ENCODE results near the gene TSEN54. TPM values are rescaled to one million over a fixed set of nuclear protein-coding genes. Genes with fewer than 3 reads are reported as not detected.
A peak's percentile ranks its signal among the peaks of the same experiment; 100 is the strongest.

Gene TSEN54
- total RNA-seq, 2 experiments from 2014 or later: 57.4 to 69.8 TPM

GRCh38 chr17:75468779-75469373 is 47.5 kb upstream of the TSEN54 start:
- H3K9me3 ChIP-seq (ENCODE audit: low read length): no peaks in the 10 kb centered on the region
- no peaks in the 10 kb centered on the region for H3K79me2 ChIP-seq (ENCODE audit: insufficient read depth, low read depth, low read length)
- peaks cover 24% of the 10 kb centered on the region for H3K36me3 ChIP-seq (ENCODE audit: insufficient read depth, low read length)
- H3K4me3 ChIP-seq (ENCODE audit: low read depth, low read length, poor library complexity, severe bottlenecking): no peak overlapping the region
- ChIA-PET POLR2A (interaction anchor here (0.7 to 1.4 kb wide), 2 partner anchors 15 to 19 kb away, joined by 3 to 6 read pairs; no protein-coding TSS in a partner anchor), CTCF (ENCODE audit: unreplicated experiment) (no interaction called here)
- H3K4me2 ChIP-seq (ENCODE audit: low read length): no peak overlapping the region
- H3K27ac ChIP-seq (ENCODE audit: low read depth, low read length, poor library complexity, severe bottlenecking): no peak overlapping the region
- TF ChIP-seq, protein P1, sequence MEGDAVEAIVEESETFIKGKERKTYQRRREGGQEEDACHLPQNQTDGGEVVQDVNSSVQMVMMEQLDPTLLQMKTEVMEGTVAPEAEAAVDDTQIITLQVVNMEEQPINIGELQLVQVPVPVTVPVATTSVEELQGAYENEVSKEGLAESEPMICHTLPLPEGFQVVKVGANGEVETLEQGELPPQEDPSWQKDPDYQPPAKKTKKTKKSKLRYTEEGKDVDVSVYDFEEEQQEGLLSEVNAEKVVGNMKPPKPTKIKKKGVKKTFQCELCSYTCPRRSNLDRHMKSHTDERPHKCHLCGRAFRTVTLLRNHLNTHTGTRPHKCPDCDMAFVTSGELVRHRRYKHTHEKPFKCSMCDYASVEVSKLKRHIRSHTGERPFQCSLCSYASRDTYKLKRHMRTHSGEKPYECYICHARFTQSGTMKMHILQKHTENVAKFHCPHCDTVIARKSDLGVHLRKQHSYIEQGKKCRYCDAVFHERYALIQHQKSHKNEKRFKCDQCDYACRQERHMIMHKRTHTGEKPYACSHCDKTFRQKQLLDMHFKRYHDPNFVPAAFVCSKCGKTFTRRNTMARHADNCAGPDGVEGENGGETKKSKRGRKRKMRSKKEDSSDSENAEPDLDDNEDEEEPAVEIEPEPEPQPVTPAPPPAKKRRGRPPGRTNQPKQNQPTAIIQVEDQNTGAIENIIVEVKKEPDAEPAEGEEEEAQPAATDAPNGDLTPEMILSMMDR (conservative IDR thresholded peaks at IDR 0.05; ENCODE audit: low read length): no peak
- no peak for TF ChIP-seq EZH2phosphoT487 (IDR thresholded peaks at IDR 0.05; ENCODE audit: borderline replicate concordance, low read depth, low read length)
- intact Hi-C loops (cut with micrococcal nuclease; ENCODE audit: unreplicated experiment): no loop called here
- DNase-seq (ENCODE audit: low spot score): no peak
- no TSS peak for BruUV-seq (replicated peaks)
- no peaks in the 10 kb centered on the region for H4K20me1 ChIP-seq (ENCODE audit: insufficient read depth, low read length)
- no peaks in the 10 kb centered on the region for H3K9me2 ChIP-seq (ENCODE audit: insufficient read depth, low read length)
- H2AFZ ChIP-seq (ENCODE audit: low read length): no peak overlapping the region
- H3K4me1 ChIP-seq (ENCODE audit: insufficient read depth, low read length, poor library complexity, severe bottlenecking): peaks cover 14% of the 10 kb centered on the region

DNA sequence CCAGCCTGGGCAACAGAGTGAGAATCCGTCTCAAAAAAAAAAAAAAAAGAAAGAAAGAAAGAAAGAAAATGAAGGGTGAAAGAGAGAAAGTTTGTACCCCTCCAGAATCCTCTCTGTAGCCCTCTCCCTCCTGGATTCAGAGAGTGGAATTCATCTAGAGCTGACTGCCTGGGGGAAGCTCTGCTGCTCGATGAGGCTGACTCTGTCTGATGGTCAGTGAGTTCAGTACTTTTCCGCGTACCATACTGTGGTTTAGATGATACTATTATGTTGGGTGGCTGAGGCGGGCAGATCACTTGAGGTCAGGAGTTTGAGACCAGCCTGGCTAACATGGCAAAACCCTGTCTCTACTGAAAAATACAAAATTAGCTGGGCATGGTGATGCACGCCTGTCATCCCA is 45.1 kb upstream of the TSEN54 start:
- H4K20me1 ChIP-seq (ENCODE audit: insufficient read depth, low read length): no peaks in the 10 kb centered on the region
- TF ChIP-seq, protein P1 (conservative IDR thresholded peaks at IDR 0.05; ENCODE audit: low read length): no peak
- no peak for TF ChIP-seq EZH2phosphoT487 (IDR thresholded peaks at IDR 0.05; ENCODE audit: borderline replicate concordance, low read depth, low read length)
- H3K36me3 ChIP-seq (ENCODE audit: insufficient read depth, low read length): peaks cover 22% of the 10 kb centered on the region
- ChIA-PET CTCF (ENCODE audit: unreplicated experiment) (no interaction called here), POLR2A (interaction anchor here (0.5 to 1.8 kb wide), 3 partner anchors 15 to 183 kb away, joined by 3 to 8 read pairs (median 3); partner anchors contain the start of gene TMEM94)
- no peaks in the 10 kb centered on the region for H3K79me2 ChIP-seq (ENCODE audit: insufficient read depth, low read depth, low read length)
- intact Hi-C loops (cut with micrococcal nuclease; ENCODE audit: unreplicated experiment): no loop called here
- H3K4me3 ChIP-seq (ENCODE audit: low read depth, low read length, poor library complexity, severe bottlenecking): no peak overlapping the region
- no peak overlapping the region for H3K27ac ChIP-seq (ENCODE audit: low read depth, low read length, poor library complexity, severe bottlenecking)
- BruUV-seq (replicated peaks): no TSS peak
- H3K4me1 ChIP-seq (ENCODE audit: insufficient read depth, low read length, poor library complexity, severe bottlenecking): peaks cover 14% of the 10 kb centered on the region
- H3K9me3 ChIP-seq (ENCODE audit: low read length): no peaks in the 10 kb centered on the region
- H3K4me2 ChIP-seq (ENCODE audit: low read length): no peak overlapping the region
- no peak overlapping the region for H2AFZ ChIP-seq (ENCODE audit: low read length)
- no peaks in the 10 kb centered on the region for H3K9me2 ChIP-seq (ENCODE audit: insufficient read depth, low read length)
- no peak for DNase-seq (ENCODE audit: low spot score)

- no TSS peak for BruUV-seq (replicated peaks)
- Histone ChIP-seq H2AFZ (ENCODE audit: low read length) (no peak overlapping the region), H3K9me2 (ENCODE audit: insufficient read depth, low read length) (no peaks in the 10 kb centered on the region), H3K36me3 (ENCODE audit: insufficient read depth, low read length) (peaks cover 22% of the 10 kb centered on the region), H4K20me1 (ENCODE audit: insufficient read depth, low read length) (no peaks in the 10 kb centered on the region), H3K4me2 (ENCODE audit: low read length) (peak overlapping the region; percentile 18; the same call in 1 of the 2 replicates), H3K27ac (ENCODE audit: low read depth, low read length, poor library complexity, severe bottlenecking) (no peak overlapping the region), H3K79me2 (ENCODE audit: insufficient read depth, low read depth, low read length) (no peaks in the 10 kb centered on the region), H3K9me3 (ENCODE audit: low read length) (no peaks in the 10 kb centered on the region), H3K4me3 (ENCODE audit: low read depth, low read length, poor library complexity, severe bottlenecking) (no peak overlapping the region), H3K4me1 (ENCODE audit: insufficient read depth, low read length, poor library complexity, severe bottlenecking) (peaks cover 14% of the 10 kb centered on the region)
- DNase-seq (ENCODE audit: low spot score): peak; percentile 56
- POLR2A ChIA-PET: interaction anchor here (1.1 to 1.8 kb wide), 3 partner anchors 10 to 16 kb away, joined by 3 to 8 read pairs (median 3); partner anchors contain the start of gene TMEM94
- TF ChIP-seq EZH2phosphoT487 (IDR thresholded peaks at IDR 0.05; ENCODE audit: borderline replicate concordance, low read depth, low read length): no peak
- TF ChIP-seq, protein P1 (conservative IDR thresholded peaks at IDR 0.05; ENCODE audit: low read length): no peak
- intact Hi-C loops (cut with micrococcal nuclease; ENCODE audit: unreplicated experiment): no loop called here
- CTCF ChIA-PET (ENCODE audit: unreplicated experiment): no interaction called here
Observed at GRCh38 chr17:75472119-75472518, 44.2 kb upstream of the TSEN54 start.

Data from OCI-LY7 (cell line).